Stimulated activated CD4-positive, alpha-beta T cell treated with anti-CD3 and anti-CD28 coated beads, TNF-alpha, amount 100 ng/mL, for 4 hours (primary cell): Measurements from ENCODE around the gene MPV17L2.

Experiments
- DNase-seq, 3 experiments: peaks; one replicate each; pipeline ENCODE4 v3.0.0-alpha.2; 2020; ENCODE audit warnings: low read depth in 3 of 3

MPV17L2 gene

GRCh38 chr19:18218600-18218999, 25.6 kb downstream of the MPV17L2 start:
- no peak for DNase-seq

- DNase-seq: no peak
Observed at GRCh38 chr19:18219911-18220631, 27.1 kb downstream of the MPV17L2 start.

GRCh38 chr19:18220632-18221275, 27.7 kb downstream of the MPV17L2 start:
- no peak for DNase-seq

- no peak for DNase-seq
Observed at GRCh38 chr19:18221815-18222725, 29.1 kb downstream of the MPV17L2 start.

- DNase-seq: no peak
Observed at GRCh38 chr19:18223860-18224524, 31.0 kb downstream of the MPV17L2 start.

GRCh38 chr19:18224525-18225354, 31.7 kb downstream of the MPV17L2 start:
- DNase-seq: peak; percentile 40 to 80 (median 50)

GRCh38 chr19:18225355-18225701, 32.3 kb downstream of the MPV17L2 start:
- DNase-seq: no peak

- DNase-seq: no peak
Observed at GRCh38 chr19:18225702-18226468, 32.9 kb downstream of the MPV17L2 start, which contains the start of gene PDE4C. PDE4C (minus strand) TSS chr19:18226438; CDS start chr19:18226415, 23 bp downstream.

- DNase-seq: no peak
Observed at GRCh38 chr19:18226956-18227780, 34.1 kb downstream of the MPV17L2 start.

- no peak for DNase-seq
Observed at GRCh38 chr19:18227781-18228271, 34.8 kb downstream of the MPV17L2 start.

GRCh38 chr19:18229474-18229873, 36.5 kb downstream of the MPV17L2 start:
- DNase-seq: no peak

GRCh38 chr19:18229915-18230314, 36.9 kb downstream of the MPV17L2 start:
- no peak for DNase-seq

GRCh38 chr19:18230941-18231734, 38.1 kb downstream of the MPV17L2 start:
- DNase-seq: no peak

GRCh38 chr19:18231775-18232174, 38.8 kb downstream of the MPV17L2 start:
- DNase-seq: no peak

- DNase-seq: no peak
Observed at GRCh38 chr19:18232540-18233223, 39.7 kb downstream of the MPV17L2 start.

GRCh38 chr19:18233224-18233825, 40.3 kb downstream of the MPV17L2 start:
- no peak for DNase-seq

GRCh38 chr19:18234194-18234593, 41.2 kb downstream of the MPV17L2 start:
- DNase-seq: no peak
